Uterus (tissue), 4 donors: ENCODE results near the gene APOBEC4. TPM values are rescaled to one million over a fixed set of nuclear protein-coding genes. Genes with fewer than 3 reads are reported as not detected.
"Not testable (repeated sequence)": the region's sequence is repeated elsewhere in the genome, so short reads cannot be mapped to it uniquely, and the experiment has no call there.

Experiments
- DNase-seq, 2 donors: peaks; one replicate each; pipeline ENCODE4 v3.0.0-alpha.2; 2019 to 2020
- H3K27ac ChIP-seq, 2 donors: fragments of 200-600 bp; sonication (generic); 1 replicate in 1 of 2; 2 replicates in 1 of 2; pipeline ENCODE4 v1.5.1; 2016 to 2018
- H3K27me3 ChIP-seq, 2 donors: fragments of 200-600 bp; sonication (generic); one replicate each; pipeline ENCODE4 v1.5.1; 2018 to 2019; ENCODE audit warnings: control low read depth in 1 of 2
- H3K36me3 ChIP-seq, 2 donors: fragments of 200-600 bp; sonication (generic); one replicate each; pipeline ENCODE4 v1.5.1; 2019; ENCODE audit warnings: control low read depth in 1 of 2
- H3K4me1 ChIP-seq, 2 donors: fragments of 200-600 bp; sonication (generic); one replicate each; pipeline ENCODE4 v1.5.1; 2018 to 2019; ENCODE audit warnings: control low read depth in 1 of 2
- H3K4me3 ChIP-seq, 2 donors: fragments of 200-600 bp; sonication (generic); 1 replicate in 1 of 2; 2 replicates in 1 of 2; pipeline ENCODE4 v1.5.1; 2018 to 2019; ENCODE audit warnings: mild to moderate bottlenecking in 1 of 2
- H3K9me3 ChIP-seq, 2 donors: fragments of 200-600 bp; sonication (generic); one replicate each; pipeline ENCODE4 v1.5.1; 2019; ENCODE audit warnings: control low read depth in 1 of 2
- CTCF ChIP-seq, 4 experiments: fragments of 200-600 bp in 2 of 4; fragments of 450-650 bp in 2 of 4; sonication (generic) in 2 of 4; IDR thresholded peaks; one replicate each; pipeline ENCODE4 v1.5.1; 2016 to 2019; ENCODE audit warnings: antibody characterized with exemption in 4 of 4, mild to moderate bottlenecking in 2 of 4, moderate library complexity in 1 of 4
- POLR2A ChIP-seq, 2 donors: fragments of 450-650 bp; IDR thresholded peaks; one replicate each; pipeline ENCODE4 v1.6.1; 2016; ENCODE audit warnings: antibody characterized with exemption in 2 of 2, mild to moderate bottlenecking in 1 of 2, moderate library complexity in 1 of 2
- intact Hi-C: fragments of 100-400 bp; cut with DNase I; formaldehyde crosslinking; loops from one replicate; pipeline ENCODE4 v1.15.1; 2023; ENCODE audit warnings: low total_unique reads
- total RNA-seq, 4 donors: library from RNA; depleted of rRNA in 3 of 4; stranded (reverse); fragments of >200 nt in 3 of 4; gene quantifications; one replicate each; pipeline versions ENCODE4 v1.1.0 to v1.2.4, GENCODE V29; 2014 to 2023
- donor health status: DM: yes; HTN: yes; CAD: no.

Gene APOBEC4
- total RNA-seq, 4 donors from 2014 or later: 0.40 to 0.76 TPM; not detected in 2

- intact Hi-C loops: no loop called here
- DNase-seq: no peak
- TF ChIP-seq POLR2A (IDR thresholded peaks at IDR 0.05) (no peak), CTCF (IDR thresholded peaks at IDR 0.05) (no peak)
- Histone ChIP-seq H3K27ac (no peak overlapping the region), H3K36me3 (no peaks in the 10 kb centered on the region), H3K4me1 (no peaks in the 10 kb centered on the region), H3K27me3 (no peaks in the 10 kb centered on the region), H3K9me3 (no peaks in the 10 kb centered on the region), H3K4me3 (no peak overlapping the region)
Measured at GRCh38 chr1:183689762-183690204, 36.7 kb upstream of the APOBEC4 start.

GRCh38 chr1:183688341-183689060 is 35.4 kb upstream of the APOBEC4 start:
- Histone ChIP-seq H3K27me3 (no peaks in the 10 kb centered on the region), H3K27ac (no peak overlapping the region), H3K9me3 (no peaks in the 10 kb centered on the region), H3K36me3 (no peaks in the 10 kb centered on the region), H3K4me1 (no peaks in the 10 kb centered on the region), H3K4me3 (no peak overlapping the region)
- DNase-seq: no peak
- TF ChIP-seq POLR2A (IDR thresholded peaks at IDR 0.05) (no peak), CTCF (IDR thresholded peaks at IDR 0.05) (no peak)
- intact Hi-C loops: no loop called here

GRCh38 chr1:183687546-183688304 is 34.6 kb upstream of the APOBEC4 start:
- no peak overlapping the region for H3K27ac ChIP-seq
- no peaks in the 10 kb centered on the region for H3K4me1 ChIP-seq
- no peak overlapping the region for H3K4me3 ChIP-seq
- TF ChIP-seq CTCF (IDR thresholded peaks at IDR 0.05) (no peak), POLR2A (IDR thresholded peaks at IDR 0.05) (no peak)
- H3K27me3 ChIP-seq: no peaks in the 10 kb centered on the region
- intact Hi-C loops: no loop called here
- no peak for DNase-seq
- H3K36me3 ChIP-seq: no peaks in the 10 kb centered on the region
- H3K9me3 ChIP-seq: no peaks in the 10 kb centered on the region

- no peaks in the 10 kb centered on the region for H3K36me3 ChIP-seq
- H3K4me1 ChIP-seq: no peaks in the 10 kb centered on the region
- intact Hi-C loops: no loop called here
- no peak overlapping the region for H3K4me3 ChIP-seq
- H3K27ac ChIP-seq: no peak overlapping the region
- H3K27me3 ChIP-seq: no peaks in the 10 kb centered on the region
- TF ChIP-seq CTCF (IDR thresholded peaks at IDR 0.05) (no peak), POLR2A (IDR thresholded peaks at IDR 0.05) (no peak)
- no peaks in the 10 kb centered on the region for H3K9me3 ChIP-seq
- DNase-seq: no peak
Measured at GRCh38 chr1:183686229-183686628, 33.1 kb upstream of the APOBEC4 start.

GRCh38 chr1:183685112-183685713 is 32.1 kb upstream of the APOBEC4 start:
- H3K4me3 ChIP-seq: no peak overlapping the region
- no peak for DNase-seq
- no peaks in the 10 kb centered on the region for H3K9me3 ChIP-seq

GRCh38 chr1:183679363-183679762 is 26.2 kb upstream of the APOBEC4 start:
- H3K27ac ChIP-seq: not testable (repeated sequence)

More at GRCh38 chr1:183685112-183685713, 32.1 kb upstream of the APOBEC4 start:
- TF ChIP-seq POLR2A (IDR thresholded peaks at IDR 0.05) (no peak), CTCF (IDR thresholded peaks at IDR 0.05) (peak; percentile 44 to 67 (median 63))
- Histone ChIP-seq H3K4me1 (no peaks in the 10 kb centered on the region), H3K27ac (no peak overlapping the region), H3K27me3 (no peaks in the 10 kb centered on the region), H3K36me3 (no peaks in the 10 kb centered on the region)
- intact Hi-C loops: no loop called here

More at GRCh38 chr1:183679363-183679762, 26.2 kb upstream of the APOBEC4 start:
- H3K4me1 ChIP-seq, H3K27me3 ChIP-seq, H3K36me3 ChIP-seq, H3K9me3 ChIP-seq, DNase-seq, intact Hi-C loops, H3K4me3 ChIP-seq: not testable (repeated sequence)
